Stimulated activated CD8-positive, alpha-beta memory T cell treated with anti-CD3 and anti-CD28 coated beads, Interleukin-4, amount 100 ng/mL, for 1 hour (primary cell): Measurements from ENCODE around the gene CCDC106.

Source experiments
- DNase-seq, 2 donors: peaks; one replicate each; pipeline ENCODE4 v3.0.0-alpha.2; 2020; ENCODE audit warnings: low read depth in 2 of 2, low spot score in 1 of 2

Gene CCDC106

DNA sequence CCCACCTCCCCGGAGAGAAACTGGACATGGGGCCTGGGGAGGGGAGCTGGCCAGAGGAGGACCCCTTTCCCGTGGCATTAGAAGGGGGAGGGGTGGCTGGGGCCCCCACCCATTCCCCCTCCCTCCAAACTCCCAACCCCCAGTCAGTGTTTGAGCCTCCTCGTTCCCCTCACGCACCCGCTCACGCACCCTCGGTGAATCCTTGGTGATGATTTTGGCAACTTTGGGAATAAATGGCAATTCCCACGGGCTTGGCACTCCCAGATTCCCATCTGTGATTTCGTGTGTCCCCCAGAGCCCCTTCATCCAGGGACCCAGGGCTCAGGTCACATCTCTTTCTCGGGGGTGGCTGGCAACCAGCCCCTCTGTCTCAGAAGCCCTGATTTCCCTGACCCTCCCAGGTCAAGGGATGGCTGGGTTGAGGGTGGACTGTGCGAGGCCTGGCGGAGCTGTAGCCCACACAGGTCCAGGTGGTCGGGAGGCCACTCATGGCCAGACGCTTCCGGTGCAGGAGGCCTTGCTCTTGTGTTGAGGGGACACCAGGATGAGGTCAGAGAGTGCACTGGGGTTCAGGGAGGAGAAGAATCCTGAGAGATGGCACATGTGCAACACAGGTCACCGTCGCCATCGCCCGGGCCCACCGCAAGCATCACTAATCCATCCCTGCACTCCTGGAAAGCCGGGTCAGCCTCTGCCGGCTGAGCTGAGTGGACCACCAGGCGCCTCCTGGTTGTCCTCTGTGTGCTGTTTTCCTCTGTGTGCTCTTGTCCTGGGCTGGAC lies 47.7 kb downstream of the CCDC106 start:
- no peak for DNase-seq

DNA sequence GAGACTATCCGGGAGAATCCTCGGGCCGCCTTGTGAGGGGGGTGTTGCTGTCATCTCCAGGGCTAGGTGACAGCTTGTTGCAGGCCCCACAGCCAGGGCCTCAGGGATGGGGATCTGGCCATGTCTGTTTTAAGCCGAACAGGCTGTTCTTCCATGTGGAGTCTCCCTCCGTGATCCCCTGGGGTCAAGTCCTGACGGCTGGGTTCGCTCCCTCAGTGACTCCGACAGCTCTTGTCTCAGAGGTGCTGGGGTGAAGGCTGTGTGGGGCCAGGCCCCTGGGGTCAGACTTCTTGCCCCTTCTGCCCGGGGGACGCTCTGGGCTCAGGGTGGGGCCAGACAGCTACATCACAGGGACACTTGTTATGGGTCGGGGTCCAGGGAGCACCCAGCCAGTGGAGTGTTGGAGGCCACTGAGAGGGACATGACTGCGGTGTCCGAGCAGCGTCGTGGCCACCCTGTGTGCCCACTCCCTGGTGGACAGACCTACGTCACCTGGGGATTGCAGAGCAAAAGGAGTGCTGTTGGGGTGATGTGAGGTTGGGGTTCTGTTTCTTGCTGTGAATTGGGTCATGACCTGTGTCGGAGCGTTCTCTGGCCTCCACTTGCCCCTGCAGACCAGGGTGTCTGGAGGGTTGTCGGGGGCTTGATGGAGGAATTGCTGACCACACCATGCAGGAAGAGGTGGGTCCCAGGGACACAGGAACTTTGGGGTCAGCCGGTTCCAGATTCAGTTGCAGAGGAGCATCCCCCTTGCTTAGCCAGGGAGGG lies 48.5 kb downstream of the CCDC106 start:
- no peak for DNase-seq

DNA sequence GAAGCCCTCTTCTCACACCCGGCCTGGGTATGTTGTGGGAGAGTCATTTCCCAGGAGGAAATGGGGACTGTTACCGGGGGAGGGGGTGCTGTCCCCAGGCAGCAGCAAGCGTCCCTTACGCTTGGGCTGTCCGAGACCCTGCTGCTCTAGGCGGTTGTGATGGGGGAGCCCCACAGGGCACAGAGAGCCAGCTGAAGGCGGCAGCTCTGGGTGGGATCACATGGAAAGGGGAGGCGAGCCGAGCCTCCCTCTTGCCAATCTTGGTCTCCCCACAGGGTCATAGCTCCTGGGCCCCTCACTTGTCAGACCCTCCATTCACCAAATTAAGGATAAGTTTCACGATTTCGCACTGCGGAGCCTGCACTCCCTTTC lies 49.0 kb downstream of the CCDC106 start:
- no peak for DNase-seq

DNA sequence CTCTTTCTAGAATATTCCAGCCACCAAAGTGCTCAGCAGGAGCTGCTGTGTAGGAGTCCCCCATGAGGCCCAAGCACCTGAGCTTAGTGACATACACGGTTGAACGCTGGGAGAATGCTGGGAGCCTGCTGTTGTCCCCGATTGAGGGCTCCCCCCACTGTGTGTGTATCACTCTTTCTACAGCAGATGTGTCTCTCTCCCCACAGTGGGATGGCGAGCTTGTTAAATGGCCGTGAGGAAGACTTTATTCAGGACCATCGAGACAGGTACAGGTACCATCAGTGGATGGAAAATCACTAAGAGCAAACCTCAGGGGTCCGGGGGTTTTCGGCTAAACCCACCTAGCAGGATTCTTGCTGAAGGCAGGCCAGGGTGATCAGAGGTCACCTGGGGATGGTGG lies 49.7 kb downstream of the CCDC106 start:
- no peak for DNase-seq

DNA sequence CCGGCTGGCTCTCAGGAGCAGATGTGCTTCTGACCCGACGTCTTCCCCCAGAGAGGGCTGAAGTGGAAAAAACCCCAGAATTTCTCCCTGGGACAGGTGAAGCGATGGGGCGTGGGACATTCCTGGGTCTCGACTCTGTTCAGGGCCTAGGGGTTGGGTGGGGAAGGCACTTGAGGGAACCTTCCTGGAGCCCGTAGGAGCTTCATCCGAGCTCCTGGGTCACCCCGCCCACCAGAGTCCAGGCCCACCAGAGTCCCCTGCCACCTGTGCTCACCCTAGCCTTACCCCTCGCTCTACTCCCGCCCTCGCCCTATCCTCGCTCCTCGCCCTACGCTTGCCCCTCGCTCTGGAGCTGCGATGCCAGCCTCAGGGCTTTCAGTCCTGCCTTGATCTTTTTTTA lies 50.2 kb downstream of the CCDC106 start:
- no peak for DNase-seq

DNA sequence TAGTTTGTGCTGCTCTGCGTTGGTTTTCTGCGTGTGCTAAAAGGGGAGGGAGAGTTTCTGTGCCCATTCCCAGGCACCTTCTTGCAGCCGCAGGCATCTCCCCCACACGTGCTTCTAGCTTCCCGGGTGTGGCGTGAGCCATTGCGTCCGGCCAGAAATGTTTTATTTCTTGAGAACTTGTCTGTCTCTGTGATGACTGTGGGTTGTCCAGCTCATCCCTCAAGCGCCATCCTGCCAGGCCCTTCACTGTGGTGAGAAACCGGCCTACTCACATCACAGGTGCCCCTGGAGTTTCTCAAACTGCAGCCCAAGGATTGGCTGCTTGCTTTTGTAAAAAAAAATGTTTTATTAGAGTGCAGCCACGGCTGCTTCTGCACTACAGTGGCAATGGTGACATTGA lies 51.2 kb downstream of the CCDC106 start:
- DNase-seq, result no peak

DNA sequence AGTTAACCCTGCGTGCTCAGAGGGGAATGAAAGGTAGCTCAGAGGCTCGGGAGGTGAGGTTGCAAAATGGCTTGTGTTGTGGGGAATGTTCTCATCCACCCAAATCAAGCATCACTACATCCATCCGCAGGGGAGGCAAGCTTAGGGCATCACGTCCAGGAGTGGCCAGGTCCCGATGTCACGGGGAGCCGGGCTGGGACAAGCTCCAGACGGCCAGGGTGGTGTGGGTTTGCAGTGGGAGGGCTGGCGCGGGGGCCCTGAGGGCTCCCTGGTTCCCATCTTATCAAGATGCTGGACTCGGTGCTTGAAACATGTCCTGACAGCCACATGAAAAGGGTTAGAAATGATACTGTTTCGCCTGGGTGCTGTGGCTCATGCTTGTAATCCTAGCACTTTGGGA lies 52.8 kb downstream of the CCDC106 start:
- DNase-seq, result no peak

DNA sequence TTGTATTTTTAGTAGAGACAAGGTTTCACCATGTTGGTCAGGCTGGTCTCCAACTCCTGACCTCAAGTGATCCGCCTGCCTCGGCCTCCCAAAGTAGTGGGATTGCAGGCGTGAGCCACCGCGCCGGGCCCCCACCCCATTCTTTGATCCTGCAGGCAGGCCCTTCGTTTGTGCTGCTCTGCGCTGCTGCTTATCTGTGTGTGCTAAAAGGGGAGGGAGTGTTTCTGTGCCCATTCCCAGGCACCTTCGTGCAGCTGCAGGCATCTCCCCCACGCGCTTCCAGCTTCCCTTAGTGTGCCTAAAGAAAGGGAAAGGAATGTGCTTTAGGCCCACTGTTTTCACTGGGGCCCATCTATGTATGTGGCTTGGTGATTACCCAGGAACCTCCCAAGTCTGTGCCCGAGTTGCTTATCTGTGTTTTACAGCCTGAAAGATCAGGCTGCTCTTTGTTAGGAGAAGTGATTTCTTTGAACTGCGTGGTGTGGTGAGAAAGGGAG lies 54.2 kb downstream of the CCDC106 start:
- no peak for DNase-seq
